Measurements from ENCODE around the gene ZBTB7C.

The ZBTB7C gene

GRCh38 chr18:47992976-47993375 is 416.2 kb downstream of the ZBTB7C start:
- H3K36me3 ChIP-seq (ENCODE audit: low read length): no peaks in the 10 kb centered on the region
- no peak overlapping the region for H3K4me3 ChIP-seq (ENCODE audit: insufficient read depth, low read length, poor library complexity, severe bottlenecking)
- H3K27ac ChIP-seq (ENCODE audit: low read depth, low read length): no peak overlapping the region
- no peaks in the 10 kb centered on the region for H3K79me2 ChIP-seq (ENCODE audit: insufficient read depth, low read length)
- no peaks in the 10 kb centered on the region for H3K9me2 ChIP-seq (replicated peaks; ENCODE audit: insufficient read depth, low read length)
- no peaks in the 10 kb centered on the region for H4K20me1 ChIP-seq (ENCODE audit: low read depth, low read length)
- no peaks in the 10 kb centered on the region for H3K27me3 ChIP-seq (ENCODE audit: low read length)
- TF ChIP-seq, protein P1, sequence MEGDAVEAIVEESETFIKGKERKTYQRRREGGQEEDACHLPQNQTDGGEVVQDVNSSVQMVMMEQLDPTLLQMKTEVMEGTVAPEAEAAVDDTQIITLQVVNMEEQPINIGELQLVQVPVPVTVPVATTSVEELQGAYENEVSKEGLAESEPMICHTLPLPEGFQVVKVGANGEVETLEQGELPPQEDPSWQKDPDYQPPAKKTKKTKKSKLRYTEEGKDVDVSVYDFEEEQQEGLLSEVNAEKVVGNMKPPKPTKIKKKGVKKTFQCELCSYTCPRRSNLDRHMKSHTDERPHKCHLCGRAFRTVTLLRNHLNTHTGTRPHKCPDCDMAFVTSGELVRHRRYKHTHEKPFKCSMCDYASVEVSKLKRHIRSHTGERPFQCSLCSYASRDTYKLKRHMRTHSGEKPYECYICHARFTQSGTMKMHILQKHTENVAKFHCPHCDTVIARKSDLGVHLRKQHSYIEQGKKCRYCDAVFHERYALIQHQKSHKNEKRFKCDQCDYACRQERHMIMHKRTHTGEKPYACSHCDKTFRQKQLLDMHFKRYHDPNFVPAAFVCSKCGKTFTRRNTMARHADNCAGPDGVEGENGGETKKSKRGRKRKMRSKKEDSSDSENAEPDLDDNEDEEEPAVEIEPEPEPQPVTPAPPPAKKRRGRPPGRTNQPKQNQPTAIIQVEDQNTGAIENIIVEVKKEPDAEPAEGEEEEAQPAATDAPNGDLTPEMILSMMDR (IDR thresholded peaks at IDR 0.05; ENCODE audit: insufficient read depth, low read length, poor library complexity, severe bottlenecking): no peak
- TF ChIP-seq EZH2phosphoT487 (conservative IDR thresholded peaks at IDR 0.05; ENCODE audit: low read length): no peak
- H3K9me3 ChIP-seq (ENCODE audit: insufficient read depth, low read length): peaks cover 12% of the 10 kb centered on the region; the same call in 1 of the 2 replicates
- H3F3A ChIP-seq (ENCODE audit: insufficient read depth): no peaks in the 10 kb centered on the region
- no peak overlapping the region for H3K4me2 ChIP-seq (ENCODE audit: low read depth, low read length, poor library complexity, severe bottlenecking)
- no peak overlapping the region for H2AFZ ChIP-seq (ENCODE audit: low read depth, low read length, severe bottlenecking)
- no peak overlapping the region for H3K9ac ChIP-seq (ENCODE audit: low read length)

- no peak for TF ChIP-seq EZH2phosphoT487 (conservative IDR thresholded peaks at IDR 0.05; ENCODE audit: low read length)
- TF ChIP-seq, protein P1 (IDR thresholded peaks at IDR 0.05; ENCODE audit: insufficient read depth, low read length, poor library complexity, severe bottlenecking): no peak
- Histone ChIP-seq H4K20me1 (ENCODE audit: low read depth, low read length) (no peaks in the 10 kb centered on the region), H3K27ac (ENCODE audit: low read depth, low read length) (no peak overlapping the region), H3F3A (ENCODE audit: insufficient read depth) (no peaks in the 10 kb centered on the region), H3K9me2 (replicated peaks; ENCODE audit: insufficient read depth, low read length) (no peaks in the 10 kb centered on the region), H2AFZ (ENCODE audit: low read depth, low read length, severe bottlenecking) (no peak overlapping the region), H3K4me2 (ENCODE audit: low read depth, low read length, poor library complexity, severe bottlenecking) (no peak overlapping the region), H3K9ac (ENCODE audit: low read length) (no peak overlapping the region), H3K27me3 (ENCODE audit: low read length) (no peaks in the 10 kb centered on the region), H3K36me3 (ENCODE audit: low read length) (no peaks in the 10 kb centered on the region), H3K9me3 (ENCODE audit: insufficient read depth, low read length) (peaks cover 8% of the 10 kb centered on the region; the same call in 1 of the 2 replicates), H3K4me3 (ENCODE audit: insufficient read depth, low read length, poor library complexity, severe bottlenecking) (no peak overlapping the region), H3K79me2 (ENCODE audit: insufficient read depth, low read length) (no peaks in the 10 kb centered on the region)
Measured at GRCh38 chr18:47992266-47992665, 416.9 kb downstream of the ZBTB7C start.

GRCh38 chr18:47990981-47991380 is 418.2 kb downstream of the ZBTB7C start:
- Histone ChIP-seq H3K27ac (ENCODE audit: low read depth, low read length) (no peak overlapping the region), H3K9ac (ENCODE audit: low read length) (no peak overlapping the region)
- TF ChIP-seq, protein P1 (IDR thresholded peaks at IDR 0.05; ENCODE audit: insufficient read depth, low read length, poor library complexity, severe bottlenecking): no peak
- TF ChIP-seq EZH2phosphoT487 (conservative IDR thresholded peaks at IDR 0.05; ENCODE audit: low read length): no peak

More at GRCh38 chr18:47990981-47991380, 418.2 kb downstream of the ZBTB7C start:
- Histone ChIP-seq H4K20me1 (ENCODE audit: low read depth, low read length) (no peaks in the 10 kb centered on the region), H3K79me2 (ENCODE audit: insufficient read depth, low read length) (no peaks in the 10 kb centered on the region), H3K9me2 (replicated peaks; ENCODE audit: insufficient read depth, low read length) (no peaks in the 10 kb centered on the region), H3K27me3 (ENCODE audit: low read length) (no peaks in the 10 kb centered on the region), H3K4me2 (ENCODE audit: low read depth, low read length, poor library complexity, severe bottlenecking) (no peak overlapping the region), H3K9me3 (ENCODE audit: insufficient read depth, low read length) (no peaks in the 10 kb centered on the region), H3F3A (ENCODE audit: insufficient read depth) (no peaks in the 10 kb centered on the region), H3K4me3 (ENCODE audit: insufficient read depth, low read length, poor library complexity, severe bottlenecking) (no peak overlapping the region), H2AFZ (ENCODE audit: low read depth, low read length, severe bottlenecking) (no peak overlapping the region), H3K36me3 (ENCODE audit: low read length) (no peaks in the 10 kb centered on the region)

Data from SU-DHL-6 (cell line).